ENCODE results near the gene BRIP1.

DNA sequence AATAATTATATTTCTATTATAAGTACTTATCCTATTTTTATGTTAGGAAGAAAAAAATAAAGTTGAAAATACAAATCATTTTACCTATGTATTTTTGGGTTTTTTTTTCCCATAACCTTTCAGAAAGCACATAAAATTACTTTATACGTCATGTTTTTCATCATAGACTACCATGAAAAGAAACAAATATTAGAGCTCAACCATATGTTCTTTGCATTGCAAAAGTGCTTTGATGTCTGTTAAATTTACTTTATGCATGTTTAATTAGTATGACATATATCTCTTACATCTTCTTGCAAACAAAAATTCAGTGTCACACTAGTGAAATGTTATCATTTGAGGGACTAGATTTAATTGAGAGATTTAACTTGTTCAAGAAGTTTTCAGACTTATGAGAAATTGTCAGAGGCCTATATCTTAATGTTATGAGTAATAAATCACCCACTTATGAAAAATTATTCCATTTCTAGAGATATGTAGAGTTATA is 24.0 kb downstream of the BRIP1 start:
- TF ChIP-seq, protein P1, sequence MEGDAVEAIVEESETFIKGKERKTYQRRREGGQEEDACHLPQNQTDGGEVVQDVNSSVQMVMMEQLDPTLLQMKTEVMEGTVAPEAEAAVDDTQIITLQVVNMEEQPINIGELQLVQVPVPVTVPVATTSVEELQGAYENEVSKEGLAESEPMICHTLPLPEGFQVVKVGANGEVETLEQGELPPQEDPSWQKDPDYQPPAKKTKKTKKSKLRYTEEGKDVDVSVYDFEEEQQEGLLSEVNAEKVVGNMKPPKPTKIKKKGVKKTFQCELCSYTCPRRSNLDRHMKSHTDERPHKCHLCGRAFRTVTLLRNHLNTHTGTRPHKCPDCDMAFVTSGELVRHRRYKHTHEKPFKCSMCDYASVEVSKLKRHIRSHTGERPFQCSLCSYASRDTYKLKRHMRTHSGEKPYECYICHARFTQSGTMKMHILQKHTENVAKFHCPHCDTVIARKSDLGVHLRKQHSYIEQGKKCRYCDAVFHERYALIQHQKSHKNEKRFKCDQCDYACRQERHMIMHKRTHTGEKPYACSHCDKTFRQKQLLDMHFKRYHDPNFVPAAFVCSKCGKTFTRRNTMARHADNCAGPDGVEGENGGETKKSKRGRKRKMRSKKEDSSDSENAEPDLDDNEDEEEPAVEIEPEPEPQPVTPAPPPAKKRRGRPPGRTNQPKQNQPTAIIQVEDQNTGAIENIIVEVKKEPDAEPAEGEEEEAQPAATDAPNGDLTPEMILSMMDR (IDR thresholded peaks at IDR 0.05) = no peak
- no peak for TF ChIP-seq POLR2A (IDR thresholded peaks at IDR 0.05)

Data from lower leg skin (tissue), 3 donors.